Suprapubic skin (tissue), 4 donors: ENCODE data around the gene TMEM131L. TPM values are rescaled to one million over a fixed set of nuclear protein-coding genes. Genes with fewer than 3 reads are reported as not detected.

ENCODE experiments used
- DNase-seq, 2 donors: peaks; one replicate each; pipeline ENCODE4 v3.0.0-alpha.2; 2019; ENCODE audit warnings: low spot score in 2 of 2
- H3K27ac ChIP-seq: fragments of 200-600 bp; sonication (generic); one replicate; pipeline ENCODE4 v1.5.1; 2019
- H3K27me3 ChIP-seq: fragments of 200-600 bp; sonication (generic); one replicate; pipeline ENCODE4 v1.5.1; 2019
- H3K36me3 ChIP-seq: fragments of 200-600 bp; sonication (generic); one replicate; pipeline ENCODE4 v1.5.1; 2019
- H3K4me1 ChIP-seq: fragments of 200-600 bp; sonication (generic); one replicate; pipeline ENCODE4 v1.5.1; 2019
- H3K4me3 ChIP-seq: fragments of 200-600 bp; sonication (generic); one replicate; pipeline ENCODE4 v1.5.1; 2019; ENCODE audit warnings: mild to moderate bottlenecking
- H3K9me3 ChIP-seq: fragments of 200-600 bp; sonication (generic); one replicate; pipeline ENCODE4 v1.5.1; 2019
- EP300 ChIP-seq: sonication (generic); formaldehyde crosslinking; IDR thresholded peaks from one replicate; pipeline ENCODE4 v1.6.1; 2017; ENCODE audit warnings: antibody characterized with exemption
- POLR2A ChIP-seq, 2 donors: fragments of 450-650 bp; IDR thresholded peaks; one replicate each; pipeline ENCODE4 v1.6.1; 2017; ENCODE audit warnings: antibody characterized with exemption in 2 of 2, mild to moderate bottlenecking in 2 of 2, moderate library complexity in 2 of 2
- POLR2AphosphoS5 ChIP-seq, 3 donors: sonication (generic); formaldehyde crosslinking; IDR thresholded peaks; one replicate each; pipeline ENCODE4 v1.6.1; 2017; ENCODE audit warnings: antibody characterized with exemption in 3 of 3
- WGBS: methylation state at CpG from one replicate; pipeline ENCODE4 v1.1.5; 2018; 5-methylcytosine and 5-hydroxymethylcytosine counted together
- total RNA-seq, 4 donors: library from RNA; depleted of rRNA; stranded (reverse); fragments of >200 nt; gene quantifications; one replicate each; pipeline ENCODE4 v1.1.0, GENCODE V29; 2016
- TF ChIP-seq, protein P1 (sequence below), 2 donors: fragments of 200-600 bp in 1 of 2; fragments of 450-650 bp in 1 of 2; sonication (generic) in 1 of 2; IDR thresholded peaks; one replicate each; pipeline ENCODE4 v1.5.1; 2016 to 2019; ENCODE audit warnings: antibody characterized with exemption in 2 of 2, mild to moderate bottlenecking in 1 of 2, moderate library complexity in 1 of 2

Gene TMEM131L
- total RNA-seq, 4 donors from 2014 or later: 13.5 to 25.0 (median 17.2) TPM

DNA sequence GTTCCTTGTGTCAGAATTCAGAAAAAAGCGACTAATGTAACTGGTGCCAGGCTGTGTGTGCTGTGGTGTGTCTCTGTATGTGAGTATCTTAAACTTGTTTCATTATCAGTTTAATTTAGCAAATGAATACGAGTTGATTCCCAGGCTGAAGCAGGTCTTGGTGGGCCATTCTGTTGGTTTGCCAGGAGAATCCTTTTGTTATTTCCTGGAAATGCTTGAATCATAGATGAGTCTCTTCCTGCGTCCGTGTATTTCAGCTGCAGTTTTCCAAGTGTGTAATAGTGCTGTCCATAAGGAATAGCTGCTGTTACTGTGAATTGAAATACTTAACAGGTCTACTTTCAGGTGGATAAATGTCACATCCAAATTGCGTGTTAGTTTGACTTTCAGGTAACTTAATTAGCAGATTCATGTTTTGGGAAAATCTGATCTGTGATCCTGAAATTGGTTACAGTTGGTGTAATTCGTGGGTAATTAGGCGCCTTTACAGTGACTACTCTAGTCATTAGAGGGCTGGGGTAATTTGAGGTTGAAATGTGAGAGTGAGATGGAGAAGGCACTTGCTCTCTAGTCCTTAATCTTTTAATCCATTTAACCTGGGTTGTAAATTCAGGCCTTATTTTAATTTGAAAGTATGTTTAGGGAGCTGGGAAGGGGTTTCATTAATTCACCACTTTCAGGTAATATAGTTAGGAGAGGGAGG, 23.8 kb downstream of the TMEM131L start:
- no peaks in the 10 kb centered on the region for H3K9me3 ChIP-seq
- H3K36me3 ChIP-seq: no peaks in the 10 kb centered on the region
- peaks cover 50% of the 10 kb centered on the region for H3K4me1 ChIP-seq
- no peaks in the 10 kb centered on the region for H3K27me3 ChIP-seq
- 89% methylated on average over 7 of the region's 7 CpGs for WGBS
- H3K27ac ChIP-seq: peak overlapping the region; percentile 91
- no peak for DNase-seq
- TF ChIP-seq EP300 (no peak), POLR2A (IDR thresholded peaks at IDR 0.05) (no peak), POLR2AphosphoS5 (IDR thresholded peaks at IDR 0.05) (no peak)
- TF ChIP-seq, protein P1, sequence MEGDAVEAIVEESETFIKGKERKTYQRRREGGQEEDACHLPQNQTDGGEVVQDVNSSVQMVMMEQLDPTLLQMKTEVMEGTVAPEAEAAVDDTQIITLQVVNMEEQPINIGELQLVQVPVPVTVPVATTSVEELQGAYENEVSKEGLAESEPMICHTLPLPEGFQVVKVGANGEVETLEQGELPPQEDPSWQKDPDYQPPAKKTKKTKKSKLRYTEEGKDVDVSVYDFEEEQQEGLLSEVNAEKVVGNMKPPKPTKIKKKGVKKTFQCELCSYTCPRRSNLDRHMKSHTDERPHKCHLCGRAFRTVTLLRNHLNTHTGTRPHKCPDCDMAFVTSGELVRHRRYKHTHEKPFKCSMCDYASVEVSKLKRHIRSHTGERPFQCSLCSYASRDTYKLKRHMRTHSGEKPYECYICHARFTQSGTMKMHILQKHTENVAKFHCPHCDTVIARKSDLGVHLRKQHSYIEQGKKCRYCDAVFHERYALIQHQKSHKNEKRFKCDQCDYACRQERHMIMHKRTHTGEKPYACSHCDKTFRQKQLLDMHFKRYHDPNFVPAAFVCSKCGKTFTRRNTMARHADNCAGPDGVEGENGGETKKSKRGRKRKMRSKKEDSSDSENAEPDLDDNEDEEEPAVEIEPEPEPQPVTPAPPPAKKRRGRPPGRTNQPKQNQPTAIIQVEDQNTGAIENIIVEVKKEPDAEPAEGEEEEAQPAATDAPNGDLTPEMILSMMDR (IDR thresholded peaks at IDR 0.05): no peak
- H3K4me3 ChIP-seq: no peak overlapping the region

DNA sequence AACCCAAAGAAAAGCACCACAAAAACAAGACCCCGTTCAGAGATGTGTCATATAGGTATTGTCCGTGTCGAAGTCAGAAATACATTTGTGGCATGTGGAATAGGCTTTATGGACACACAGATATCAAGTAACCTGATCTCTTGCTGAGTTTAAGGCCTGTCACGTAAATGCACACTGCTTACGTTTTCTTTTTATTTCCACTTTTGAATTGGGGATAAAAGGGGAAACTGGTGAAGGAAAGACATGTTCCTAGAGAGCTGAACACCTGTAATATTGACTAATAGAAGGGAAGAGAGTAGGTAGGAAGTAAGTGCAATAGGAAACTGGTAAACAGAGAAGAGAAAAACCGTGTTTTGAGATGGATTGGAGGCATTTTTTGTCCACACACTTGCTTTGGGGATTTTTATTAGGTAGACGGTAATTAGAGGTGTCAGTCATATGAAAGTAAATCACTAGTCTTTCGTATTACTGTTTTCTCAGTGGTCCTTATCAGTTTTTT, 24.9 kb downstream of the TMEM131L start:
- no peaks in the 10 kb centered on the region for H3K9me3 ChIP-seq
- H3K4me3 ChIP-seq: no peak overlapping the region
- no peaks in the 10 kb centered on the region for H3K27me3 ChIP-seq
- H3K4me1 ChIP-seq: peaks cover 50% of the 10 kb centered on the region
- DNase-seq: no peak
- WGBS: 87% methylated on average over 8 of the region's 8 CpGs
- no peak overlapping the region for H3K27ac ChIP-seq
- no peaks in the 10 kb centered on the region for H3K36me3 ChIP-seq
- TF ChIP-seq POLR2AphosphoS5 (IDR thresholded peaks at IDR 0.05) (no peak), EP300 (no peak), POLR2A (IDR thresholded peaks at IDR 0.05) (no peak)
- TF ChIP-seq, protein P1 (IDR thresholded peaks at IDR 0.05): no peak

DNA sequence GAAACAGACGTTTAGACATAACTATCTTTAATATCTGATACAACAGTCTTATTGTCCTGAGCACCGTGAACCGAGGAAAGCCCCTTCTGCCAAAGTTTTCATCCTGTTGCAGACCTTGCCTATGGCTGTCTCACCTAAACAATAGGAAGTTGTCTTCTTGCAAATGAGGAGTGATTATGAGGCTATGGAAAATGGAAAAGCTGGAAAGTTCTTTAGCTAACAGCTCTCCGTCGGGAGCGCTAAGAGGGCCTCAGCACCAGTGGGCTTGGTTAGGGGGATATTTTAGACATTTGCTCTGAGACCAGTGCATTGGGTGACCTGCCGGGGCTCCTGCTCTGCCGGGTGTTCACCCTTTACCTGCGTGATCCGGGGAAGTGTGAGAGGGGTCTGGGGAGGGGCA, 28.4 kb downstream of the TMEM131L start:
- H3K4me3 ChIP-seq: no peak overlapping the region

DNA sequence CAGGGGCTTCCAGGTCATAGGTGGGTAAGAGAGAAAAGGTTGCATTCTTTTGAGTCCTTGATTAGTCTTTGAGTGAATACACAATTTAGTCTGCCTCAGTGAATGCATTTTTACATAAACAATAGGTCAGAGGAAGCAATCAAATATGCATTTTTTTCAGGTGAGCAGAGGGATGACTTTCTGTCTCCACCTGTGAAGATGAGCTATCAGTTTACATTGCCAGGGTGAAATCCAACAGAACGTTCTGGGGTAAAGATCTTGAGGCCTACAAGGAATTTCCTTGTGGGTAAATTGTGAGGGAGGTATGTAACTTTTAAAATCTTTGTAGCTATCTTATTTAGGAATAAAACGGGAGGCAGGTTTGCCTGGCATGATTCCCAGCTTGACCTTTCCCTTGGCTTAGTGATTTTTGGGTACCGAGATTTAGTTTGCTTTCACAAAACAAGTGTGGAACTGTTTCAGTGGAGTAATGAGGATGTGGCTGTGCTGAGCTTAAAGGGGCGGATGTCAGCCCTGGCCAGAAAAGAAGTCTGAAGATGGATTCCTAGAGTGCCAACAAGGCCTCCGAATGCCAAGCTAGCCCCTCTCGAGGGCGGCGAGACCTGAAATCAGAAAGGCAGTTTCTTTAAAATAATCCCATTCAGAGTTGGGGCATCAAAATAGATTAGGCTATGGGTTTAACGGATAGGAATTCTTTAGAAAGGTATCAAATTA, 29.5 kb downstream of the TMEM131L start:
- 75% methylated on average over 9 of the region's 9 CpGs for WGBS
- TF ChIP-seq EP300 (no peak), POLR2AphosphoS5 (IDR thresholded peaks at IDR 0.05) (no peak), POLR2A (IDR thresholded peaks at IDR 0.05) (no peak)
- TF ChIP-seq, protein P1 (IDR thresholded peaks at IDR 0.05): no peak
- H3K9me3 ChIP-seq: no peaks in the 10 kb centered on the region
- H3K36me3 ChIP-seq: no peaks in the 10 kb centered on the region
- no peaks in the 10 kb centered on the region for H3K27me3 ChIP-seq
- no peak overlapping the region for H3K4me3 ChIP-seq
- no peak overlapping the region for H3K27ac ChIP-seq
- peaks cover 21% of the 10 kb centered on the region for H3K4me1 ChIP-seq
- DNase-seq: no peak

More for the DNA sequence above, 28.4 kb downstream of the TMEM131L start:
- TF ChIP-seq, protein P1 (IDR thresholded peaks at IDR 0.05): no peak
- no peak for DNase-seq
- Histone ChIP-seq H3K9me3 (no peaks in the 10 kb centered on the region), H3K27ac (no peak overlapping the region), H3K27me3 (no peaks in the 10 kb centered on the region), H3K4me1 (peaks cover 31% of the 10 kb centered on the region), H3K36me3 (no peaks in the 10 kb centered on the region)
- WGBS: 87% methylated on average over 10 of the region's 10 CpGs

DNA sequence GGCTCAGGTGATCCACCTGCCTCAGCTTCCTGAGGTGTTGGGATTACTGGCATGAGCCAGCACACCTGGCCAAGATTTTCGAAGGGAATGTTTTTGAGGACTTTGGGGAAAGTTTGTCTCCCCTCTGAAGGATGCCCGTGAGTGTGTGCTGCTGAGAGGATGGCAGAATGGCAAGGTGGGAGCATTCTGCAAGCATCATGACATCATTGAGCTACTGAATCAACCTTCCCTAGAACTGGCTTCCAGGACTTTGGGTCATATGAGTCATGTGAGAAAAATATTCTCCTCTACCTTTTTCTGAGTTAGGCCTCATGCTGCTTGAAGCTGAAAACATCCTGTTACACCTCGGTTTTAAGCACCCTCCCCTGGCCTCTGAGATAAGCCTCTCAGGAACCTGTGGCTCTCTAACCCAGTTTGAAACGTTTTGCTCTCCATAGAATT, 31.0 kb downstream of the TMEM131L start:
- Histone ChIP-seq H3K9me3 (no peaks in the 10 kb centered on the region), H3K27me3 (no peaks in the 10 kb centered on the region), H3K27ac (no peak overlapping the region), H3K4me3 (no peak overlapping the region), H3K36me3 (no peaks in the 10 kb centered on the region), H3K4me1 (peaks cover 21% of the 10 kb centered on the region)
- WGBS: 76% methylated on average over 4 of the region's 4 CpGs
- TF ChIP-seq, protein P1 (IDR thresholded peaks at IDR 0.05): no peak
- no peak for TF ChIP-seq EP300
- DNase-seq: no peak
